ENCODE results near the gene IRF8.
"Not testable (repeated sequence)": the region's sequence is repeated elsewhere in the genome, so short reads cannot be mapped to it uniquely, and the experiment has no call there.

IRF8 gene

GRCh38 chr16:85868495-85868894, 30.5 kb upstream of the IRF8 start:
- DNase-seq (ENCODE audit: low read depth), result no peak

GRCh38 chr16:85869206-85869605, 29.8 kb upstream of the IRF8 start:
- DNase-seq (ENCODE audit: low read depth), result no peak

DNA sequence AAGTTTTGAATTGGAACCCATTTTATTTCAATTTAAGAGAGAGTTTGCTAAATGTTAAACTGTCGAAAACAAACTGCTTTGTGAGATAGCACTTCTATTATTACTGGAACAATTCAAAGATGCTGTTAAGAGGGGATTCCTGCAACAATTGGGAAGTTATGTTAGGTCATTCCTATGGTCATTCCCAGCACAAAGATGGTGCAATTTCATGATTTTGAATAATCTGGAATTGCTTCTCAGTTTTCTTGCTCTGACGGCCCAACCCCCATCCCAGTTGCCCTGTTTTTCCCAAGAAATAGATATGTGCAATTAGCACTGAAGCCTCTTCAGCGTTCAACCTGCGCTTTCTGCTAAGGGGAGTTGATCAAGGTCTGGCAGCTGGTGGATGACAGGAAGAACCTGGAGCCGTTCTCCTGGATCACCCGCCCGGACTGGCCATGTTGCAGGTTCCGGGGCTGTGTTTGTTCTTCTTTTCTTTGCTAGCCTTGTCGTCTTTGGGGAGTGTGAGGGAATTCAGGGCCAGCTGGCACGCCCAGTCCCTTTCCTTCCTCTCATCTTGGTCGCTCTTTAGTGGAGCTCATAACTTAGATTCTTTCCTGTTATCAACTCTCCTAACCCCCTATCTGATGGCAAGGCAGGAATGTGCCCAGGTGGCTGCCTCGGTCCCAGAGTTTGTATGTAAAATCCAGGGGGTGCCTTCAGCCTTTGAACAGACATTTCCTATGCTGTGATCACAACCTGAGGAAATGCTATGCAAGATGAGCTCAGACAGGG, 29.0 kb upstream of the IRF8 start:
- DNase-seq (ENCODE audit: low read depth), result no peak

GRCh38 chr16:85871756-85872155, 27.2 kb upstream of the IRF8 start:
- no peak for DNase-seq (ENCODE audit: low read depth)

GRCh38 chr16:85872734-85873133, 26.2 kb upstream of the IRF8 start:
- no peak for DNase-seq (ENCODE audit: low read depth)

- no peak for DNase-seq (ENCODE audit: low read depth)
Measured at GRCh38 chr16:85873153-85873552, 25.8 kb upstream of the IRF8 start.

GRCh38 chr16:85874031-85874430, 24.9 kb upstream of the IRF8 start:
- not testable (repeated sequence) for DNase-seq (ENCODE audit: low read depth)

- DNase-seq (ENCODE audit: low read depth), result no peak
Measured at GRCh38 chr16:85878407-85878806, 20.6 kb upstream of the IRF8 start.

GRCh38 chr16:85878875-85879274, 20.1 kb upstream of the IRF8 start:
- DNase-seq (ENCODE audit: low read depth), result peak; percentile 60

GRCh38 chr16:85879549-85879948, 19.4 kb upstream of the IRF8 start:
- DNase-seq (ENCODE audit: low read depth), result no peak

GRCh38 chr16:85879975-85880831, 18.8 kb upstream of the IRF8 start:
- no peak for DNase-seq (ENCODE audit: low read depth)

GRCh38 chr16:85880861-85881260, 18.1 kb upstream of the IRF8 start:
- no peak for DNase-seq (ENCODE audit: low read depth)

DNA sequence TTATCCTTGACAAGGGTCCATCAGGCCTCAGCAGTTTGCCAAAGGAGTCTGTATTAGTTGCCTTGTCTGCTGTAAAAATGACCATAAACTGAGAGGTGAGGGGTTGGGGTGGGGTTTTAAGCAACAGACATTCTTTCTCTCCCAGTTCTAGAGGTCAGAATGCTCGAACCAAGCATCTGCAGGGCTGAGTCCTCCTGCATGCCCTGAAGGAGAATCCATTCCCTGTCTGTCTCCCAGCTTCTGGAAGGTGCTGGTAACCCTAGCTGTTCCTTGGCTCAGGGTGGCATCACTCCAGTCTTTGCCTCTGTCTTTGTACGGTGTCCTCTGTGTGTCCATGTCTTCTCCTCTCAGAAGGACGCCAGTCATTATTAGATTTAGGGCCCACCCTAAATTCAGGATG, 17.5 kb upstream of the IRF8 start:
- DNase-seq (ENCODE audit: low read depth), result no peak

DNA sequence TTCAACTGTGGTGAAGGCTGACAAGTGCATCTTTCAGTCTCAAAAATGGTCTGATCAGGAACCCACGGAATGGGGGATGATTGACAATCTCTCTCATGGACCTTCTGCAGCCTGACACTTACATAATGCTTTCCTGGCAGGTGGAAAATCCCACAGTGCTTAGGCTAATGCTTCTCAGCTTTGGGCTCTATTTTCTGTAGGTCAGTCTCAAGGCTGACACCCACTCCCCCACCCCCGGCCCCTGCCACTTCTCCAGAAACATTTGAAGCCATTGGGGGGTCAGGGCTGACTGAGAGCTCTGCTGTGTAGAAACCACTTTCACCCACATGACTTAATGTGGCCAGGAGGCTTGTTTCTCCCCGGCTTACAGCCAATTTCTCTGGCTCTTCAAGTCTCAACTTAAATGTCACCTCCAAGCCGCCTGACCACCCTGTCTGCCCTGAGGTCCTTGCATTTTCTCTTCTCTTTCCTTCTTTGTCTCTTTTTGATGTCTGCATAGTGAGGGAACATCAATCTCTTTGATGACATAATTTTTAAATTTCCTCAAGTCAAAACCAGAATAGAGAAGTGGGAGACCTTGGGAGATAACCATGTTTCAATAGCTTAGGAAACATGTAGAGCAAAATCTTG, 16.7 kb upstream of the IRF8 start:
- no peak for DNase-seq (ENCODE audit: low read depth)

DNA sequence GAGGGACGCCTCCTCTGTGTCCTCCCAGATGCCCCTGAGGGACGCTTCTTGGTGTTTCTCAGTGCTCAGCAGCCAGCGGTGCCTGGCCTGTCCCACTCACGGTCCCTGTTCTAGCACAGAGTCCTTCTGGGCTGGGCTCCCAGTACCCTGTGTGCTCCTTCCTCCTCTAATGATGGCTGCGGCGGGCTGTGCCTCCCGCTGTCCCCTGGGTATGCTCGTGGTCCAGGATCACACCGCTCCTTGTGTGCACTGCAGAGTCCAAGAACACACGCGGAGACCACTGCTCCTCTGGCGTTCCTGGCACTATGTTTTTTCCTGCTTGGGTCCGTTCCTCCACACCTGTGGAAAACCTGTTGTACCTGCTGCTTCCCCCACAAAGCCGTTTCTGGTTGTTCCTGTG, 15.1 kb upstream of the IRF8 start:
- DNase-seq (ENCODE audit: low read depth), result no peak

GRCh38 chr16:85884808-85885463, 14.0 kb upstream of the IRF8 start:
- no peak for DNase-seq (ENCODE audit: low read depth)

DNA sequence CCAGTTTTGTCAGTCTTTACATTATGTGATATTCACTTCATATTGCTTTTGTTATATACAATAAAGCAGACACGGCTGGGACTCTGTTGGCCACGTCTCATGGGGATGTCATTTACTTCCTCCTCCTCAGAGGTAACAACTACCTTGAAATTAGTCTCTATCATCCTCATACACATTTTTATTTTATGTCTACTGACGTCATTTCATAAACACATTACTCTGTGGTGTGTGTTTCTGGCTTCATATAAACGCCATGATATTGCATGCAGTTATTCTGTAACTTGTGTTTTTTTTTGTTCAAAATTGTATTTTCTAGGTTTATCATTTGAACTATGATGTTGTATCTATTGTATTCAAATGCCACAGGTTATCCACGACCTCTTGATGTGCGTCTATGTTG, 13.4 kb upstream of the IRF8 start:
- no peak for DNase-seq (ENCODE audit: low read depth)

DNA sequence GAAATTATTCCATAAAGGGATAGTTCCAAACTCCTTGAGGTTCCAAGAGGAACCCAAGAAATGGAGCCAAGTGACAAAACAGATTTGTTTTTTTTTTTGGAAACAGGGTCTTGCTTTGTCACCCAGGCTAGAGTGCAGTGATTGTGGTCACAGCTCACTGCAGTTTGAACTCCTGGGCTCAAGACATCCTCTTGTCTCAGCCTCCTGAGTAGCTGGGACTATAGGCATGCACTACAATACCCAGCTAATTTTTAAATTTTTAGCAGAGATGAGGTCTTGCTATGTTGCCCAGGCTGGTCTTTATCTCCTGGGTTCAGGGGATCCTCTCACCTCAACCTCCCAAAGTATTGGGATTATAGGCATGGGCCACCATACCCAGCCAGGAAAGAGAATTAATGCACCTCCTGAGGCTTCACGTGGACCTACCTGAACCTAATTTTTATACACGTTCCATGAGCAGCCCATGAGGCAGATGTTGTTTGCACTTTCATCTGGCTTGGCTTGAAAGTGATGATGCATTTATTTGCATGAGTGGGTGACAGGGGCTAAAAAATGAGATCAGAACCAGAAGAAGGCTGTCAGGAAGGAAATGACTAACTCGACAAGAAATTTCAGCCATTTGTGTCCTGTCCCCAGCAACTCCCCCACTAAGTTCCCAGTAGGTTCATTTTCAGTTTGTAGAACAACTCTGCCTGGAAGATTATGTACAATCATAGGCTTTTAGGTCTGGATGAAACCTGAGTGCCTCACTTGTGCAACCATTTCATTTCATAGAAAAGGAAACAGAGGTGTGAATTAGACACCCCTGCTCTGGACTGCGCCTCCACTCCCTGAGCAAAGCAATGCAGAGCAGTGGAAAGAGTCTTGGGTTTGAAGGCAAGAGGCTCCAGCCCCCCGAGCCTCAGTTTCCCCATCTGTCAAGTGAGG, 10.3 kb upstream of the IRF8 start:
- DNase-seq (ENCODE audit: low read depth), result peak; percentile 11

DNA sequence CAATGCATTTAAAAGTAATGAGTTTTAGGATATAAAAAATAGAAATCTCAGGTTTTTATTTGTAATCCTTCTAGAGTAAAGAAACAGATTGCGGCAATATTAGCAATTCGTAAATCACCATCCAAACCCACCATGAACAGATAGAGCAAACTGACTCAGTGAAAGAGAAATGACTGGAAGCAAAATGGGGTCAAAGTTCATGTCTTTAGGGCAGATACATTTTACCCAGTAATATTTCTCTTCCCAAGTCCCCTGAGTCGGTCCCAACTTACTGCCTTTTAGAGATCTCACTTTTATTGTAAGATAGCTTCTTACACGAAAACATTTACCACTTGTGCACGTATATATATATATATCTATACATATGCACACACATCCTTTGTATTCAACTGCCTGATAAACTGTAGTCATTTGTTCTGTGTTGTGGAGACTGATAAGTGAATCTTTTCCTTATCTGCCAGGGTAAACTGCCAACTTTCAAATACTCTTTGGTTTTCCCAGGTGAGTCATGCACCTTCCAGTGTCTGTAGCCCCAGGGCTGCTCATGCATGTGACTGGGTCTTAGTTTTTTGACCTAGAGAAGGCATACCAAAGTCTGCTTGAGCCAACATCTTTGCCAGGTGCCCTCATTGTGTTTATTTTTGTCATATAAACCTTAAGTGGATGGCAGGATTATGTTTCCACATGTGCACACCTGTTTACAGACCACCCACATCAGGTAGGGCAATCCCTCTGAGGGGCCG, 7.8 kb upstream of the IRF8 start:
- DNase-seq (ENCODE audit: low read depth), result no peak

- no peak for DNase-seq (ENCODE audit: low read depth)
Measured at GRCh38 chr16:85891776-85892166, 7.2 kb upstream of the IRF8 start.

- DNase-seq (ENCODE audit: low read depth), result no peak
Measured at GRCh38 chr16:85892760-85893159, 6.2 kb upstream of the IRF8 start.
